GM12878 (cell line): ENCODE measurements around the gene RBMS1. TPM values are rescaled to one million over a fixed set of nuclear protein-coding genes. Genes with fewer than 3 reads are reported as not detected.

Experiments used
- ATAC-seq: fragments of 200-7000 bp; cut with Tn5 transposase; 3 replicates; pipeline ENCODE4 v1.9.1; 2020; ENCODE audit warnings: mild to moderate bottlenecking, moderate library complexity
- BruUV-seq: library from RNA; stranded (reverse); fragments of 400-500 nt; replicated peaks from 2 replicates; lab custom pipeline; 2021; lab: Mats Ljungman, UMichigan
- CTCF ChIA-PET: fragments of 300-600 bp; sonication (Branson Sonifier 250); formaldehyde crosslinking; extraction: SDS; loops from one replicate; lab custom pipeline; 2021; ENCODE audit warnings: inconsistent platforms; lab: Yijun Ruan, JAX
- POLR2A ChIA-PET: fragments of 350-600 bp; formaldehyde crosslinking; extraction: SDS; loops from one replicate; lab custom pipeline; 2021; ENCODE audit warnings: inconsistent platforms; lab: Charles Lee
- RAD21 ChIA-PET: fragments of 300-600 bp; sonication (Branson Sonifier 250); formaldehyde crosslinking; loops from one replicate; lab custom pipeline; 2023; ENCODE audit warnings: antibody characterized with exemption; ENCODE audit not compliant: unreplicated experiment; lab: Charles Lee
- SMC1A ChIA-PET: fragments of 300-600 bp; sonication (Branson Sonifier 250); formaldehyde crosslinking; loops from one replicate; lab custom pipeline; 2023; ENCODE audit not compliant: unreplicated experiment, uncharacterized antibody; lab: Charles Lee
- DNase-seq: peaks from one replicate; pipeline ENCODE4 v3.0.0-alpha.2; 2011; ENCODE audit warnings: low read depth, low spot score
- FAIRE-seq: peaks from 3 replicates; lab custom pipeline; 2011; peaks lifted over from hg19 to GRCh38; lab: Jason Lieb, UNC
- H2AFZ ChIP-seq: 2 replicates; pipeline ENCODE4 v1.6.0; 2011; ENCODE audit warnings: low read depth, low read length, control low read depth; ENCODE audit not compliant: control insufficient read depth
- H3K27ac ChIP-seq: 2 replicates; pipeline ENCODE4 v1.5.1; 2011; ENCODE audit warnings: control low read depth; ENCODE audit not compliant: control insufficient read depth, insufficient read depth
- H3K27me3 ChIP-seq, 2 experiments: replicated peaks in 1 of 2; 2 replicates each; pipeline versions ENCODE4 v1.6.0 to v1.6.1; 2011; ENCODE audit warnings: low read length in 1 of 2; ENCODE audit not compliant: control insufficient read depth in 2 of 2, insufficient read depth in 2 of 2
- H3K36me3 ChIP-seq, 2 experiments: 2 replicates each; pipeline ENCODE4 v1.5.1; 2011; ENCODE audit warnings: low read length in 1 of 2; ENCODE audit not compliant: control insufficient read depth in 2 of 2, insufficient read depth in 2 of 2
- H3K4me1 ChIP-seq: 2 replicates; pipeline ENCODE4 v1.6.1; 2011; ENCODE audit warnings: mild to moderate bottlenecking, low read length, moderate library complexity, mixed read lengths; ENCODE audit not compliant: control insufficient read depth, insufficient read depth
- H3K4me2 ChIP-seq: 2 replicates; pipeline ENCODE4 v1.6.0; 2011; ENCODE audit warnings: control low read depth; ENCODE audit not compliant: control insufficient read depth, insufficient read depth
- H3K4me3 ChIP-seq: fragments of 200-600 bp; sonication (generic); 2 replicates; pipeline ENCODE4 v1.5.1; 2016
- H3K79me2 ChIP-seq: 2 replicates; pipeline ENCODE4 v1.6.0; 2011; ENCODE audit warnings: low read length; ENCODE audit not compliant: control insufficient read depth, insufficient read depth
- H3K9ac ChIP-seq: 2 replicates; pipeline ENCODE4 v1.8.0; 2011; ENCODE audit warnings: low read length, control low read depth, mixed read lengths; ENCODE audit not compliant: control insufficient read depth, insufficient read depth
- H3K9me3 ChIP-seq: replicated peaks from 3 replicates; pipeline ENCODE4 v1.5.1; 2011; ENCODE audit warnings: mild to moderate bottlenecking, low read length; ENCODE audit not compliant: control insufficient read depth, insufficient read depth
- H4K20me1 ChIP-seq: 2 replicates; pipeline ENCODE4 v1.6.0; 2011; ENCODE audit not compliant: control insufficient read depth, insufficient read depth
- CBX5 ChIP-seq: sonication (generic); IDR thresholded peaks from 2 replicates; pipeline ENCODE4 v1.6.1; 2016; ENCODE audit warnings: low read depth, moderate library complexity, mild to moderate bottlenecking, inconsistent platforms
- CHD4 ChIP-seq: fragments of 200-600 bp; sonication (generic); IDR thresholded peaks from 2 replicates; pipeline ENCODE4 v1.6.1; 2016; ENCODE audit warnings: mild to moderate bottlenecking
- HCFC1 ChIP-seq: fragments of 150-350 bp; IDR thresholded peaks from 2 replicates; pipeline ENCODE4 v1.6.1; 2014; ENCODE audit warnings: low read length
- MEF2A ChIP-seq: IDR thresholded peaks from 2 replicates; pipeline ENCODE4 v1.6.1; 2011; ENCODE audit warnings: low read depth, mild to moderate bottlenecking, low read length, moderate library complexity; ENCODE audit not compliant: insufficient read depth
- PAX5 ChIP-seq: IDR thresholded peaks from 2 replicates; pipeline ENCODE4 v1.6.1; 2011; ENCODE audit warnings: low read depth, low read length, borderline replicate concordance
- POLR2A ChIP-seq: IDR thresholded peaks from 2 replicates; pipeline ENCODE4 v1.6.1; 2011; ENCODE audit warnings: low read depth, mild to moderate bottlenecking, low read length
- STAT3 ChIP-seq: IDR thresholded peaks from 2 replicates; pipeline ENCODE4 v1.6.1; 2011; ENCODE audit warnings: low read depth, low read length, improper control_type of control experiment
- WGBS: methylation state at CpG from one replicate; pipeline ENCODE4 v1.1.6; 2016; ENCODE audit warnings: low lambda C conversion rate; ENCODE audit not compliant: insufficient replicate concordance, insufficient coverage; ENCODE audit errors: missing lambda C conversion rate; 5-methylcytosine and 5-hydroxymethylcytosine counted together
- in situ Hi-C: fragments of 300-500 bp; cut with MboI; formaldehyde crosslinking; loops from 9 replicates; pipeline ENCODE4 v1.14.3; 2018; ENCODE audit warnings: mixed read lengths
- intact Hi-C: fragments of 100-400 bp; cut with micrococcal nuclease; formaldehyde crosslinking; loops from one replicate; pipeline ENCODE4 v1.14.2; 2022; ENCODE audit not compliant: unreplicated experiment
- polyA plus RNA-seq, 11 experiments: library from polyadenylated mRNA; depleted of rRNA in 4 of 11; unstranded in 6 of 11; stranded (reverse) in 5 of 11; fragments of >200 nt; fragmentation: Nextera tagmentation in 4 of 11; fragmentation: Illumina TruSeq in 1 of 11; extraction: Ambion mirVana in 4 of 11; extraction: Trizol in 1 of 11; gene quantifications; 1 replicate in 1 of 11; 2 replicates in 10 of 11; pipeline versions ENCODE4 v1.2.1 to v1.2.3, GENCODE V29; 2011 to 2016; ENCODE audit warnings: inconsistent platforms in 2 of 11, missing spikeins in 2 of 11, low read depth in 1 of 11
- total RNA-seq, 4 experiments: library from RNA; depleted of rRNA in 3 of 4; stranded (reverse); fragments of >200 nt in 3 of 4; fragmentation: Illumina TruSeq in 1 of 4; extraction: Trizol in 1 of 4; gene quantifications; 2 replicates each; pipeline versions ENCODE4 v1.2.1 to v1.2.3, GENCODE V29; 2013 to 2021
- TF ChIP-seq, protein P1 (sequence below): IDR thresholded peaks from 2 replicates; pipeline ENCODE4 v1.6.1; 2011; ENCODE audit warnings: borderline replicate concordance, low read depth, mild to moderate bottlenecking, moderate library complexity, mixed read lengths, low read length; ENCODE audit not compliant: insufficient read depth; ENCODE audit errors: extremely low read length
- TF ChIP-seq, protein P2 (sequence below): fragments of 450-650 bp; IDR thresholded peaks from 2 replicates; pipeline ENCODE4 v1.6.1; 2017; ENCODE audit warnings: mild to moderate bottlenecking, moderate library complexity
- TF ChIP-seq, protein P3 (sequence below): fragments of 450-650 bp; IDR thresholded peaks from 2 replicates; pipeline ENCODE4 v1.6.1; 2017; ENCODE audit warnings: mild to moderate bottlenecking, moderate library complexity

RBMS1 gene
- total and polyA plus RNA-seq, 10 of the 15 experiments (the other 5 are each of a cell fraction or from before 2014, with no cell fraction given), result 0.04 to 0.31 (median 0.17) TPM; not detected in 1

DNA sequence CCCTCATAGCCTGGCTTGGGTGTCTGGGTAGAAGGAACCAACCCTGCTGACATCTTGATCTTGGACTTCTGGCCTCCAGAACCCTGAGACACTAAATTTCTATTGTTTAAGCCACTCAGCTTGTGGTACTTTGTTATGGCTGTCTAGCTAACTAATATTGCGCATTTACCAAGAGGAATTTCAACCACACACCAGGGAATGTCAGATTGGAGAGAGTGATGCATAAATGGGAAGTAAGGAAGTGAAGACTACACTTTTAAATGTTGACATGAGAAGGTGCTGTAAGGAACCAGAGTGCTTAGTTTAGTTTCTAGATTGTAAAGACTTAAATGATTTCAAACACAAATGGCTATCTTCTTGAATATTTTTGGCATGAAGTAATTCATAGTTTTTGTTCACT is 194.6 kb downstream of the RBMS1 start (continued):
- TF ChIP-seq, protein P1, sequence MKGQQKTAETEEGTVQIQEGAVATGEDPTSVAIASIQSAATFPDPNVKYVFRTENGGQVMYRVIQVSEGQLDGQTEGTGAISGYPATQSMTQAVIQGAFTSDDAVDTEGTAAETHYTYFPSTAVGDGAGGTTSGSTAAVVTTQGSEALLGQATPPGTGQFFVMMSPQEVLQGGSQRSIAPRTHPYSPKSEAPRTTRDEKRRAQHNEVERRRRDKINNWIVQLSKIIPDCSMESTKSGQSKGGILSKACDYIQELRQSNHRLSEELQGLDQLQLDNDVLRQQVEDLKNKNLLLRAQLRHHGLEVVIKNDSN, result no peak

DNA sequence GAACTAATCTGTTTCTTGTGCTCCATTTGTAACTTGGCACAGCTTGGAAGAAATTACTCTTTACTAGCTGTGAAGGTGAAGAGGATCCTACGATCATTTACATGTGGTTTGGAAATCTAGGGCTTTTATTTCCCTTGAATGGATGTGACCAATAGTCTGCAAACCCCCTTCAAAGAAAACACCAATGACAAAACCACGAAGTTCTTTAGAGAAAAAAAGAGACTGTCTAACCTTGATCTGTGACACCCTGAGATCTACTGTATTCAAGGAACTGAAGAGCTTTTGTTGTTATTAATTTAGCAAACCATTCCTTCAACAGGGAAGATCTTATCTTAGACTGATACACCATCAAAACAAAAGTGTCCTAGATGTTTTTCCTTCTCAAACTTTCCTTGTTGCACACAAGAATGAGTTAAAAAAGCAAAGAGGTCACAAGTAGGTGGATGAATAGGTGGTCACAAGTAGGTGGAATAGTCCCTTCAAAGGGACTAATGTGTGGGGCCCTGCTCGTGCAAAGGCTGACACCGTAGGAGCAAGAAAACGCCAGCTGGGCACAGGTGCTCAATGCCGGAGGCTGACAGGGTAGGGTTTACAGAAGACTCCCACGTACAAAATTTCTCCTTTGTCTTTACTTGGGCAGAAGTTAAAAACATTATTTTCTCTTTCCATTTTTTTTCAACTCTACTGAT is 197.9 kb downstream of the RBMS1 start:
- Histone ChIP-seq H3K4me3 (no peak overlapping the region), H2AFZ (no peak overlapping the region), H3K9me3 (no peaks in the 10 kb centered on the region), H3K36me3 (no peaks in the 10 kb centered on the region), H4K20me1 (no peaks in the 10 kb centered on the region), H3K4me1 (no peaks in the 10 kb centered on the region), H3K79me2 (no peaks in the 10 kb centered on the region), H3K27ac (no peak overlapping the region), H3K9ac (no peak overlapping the region), H3K4me2 (no peak overlapping the region), H3K27me3 (no peaks in the 10 kb centered on the region; a peak in 2 of 4 replicates)
- no TSS peak for BruUV-seq
- DNase-seq, result no peak
- ChIA-PET CTCF (interaction anchor here (0.6 to 1.2 kb wide), 3 partner anchors 7 to 1339 kb away, joined by 3 to 4 read pairs (median 3); no protein-coding TSS in a partner anchor), SMC1A (no interaction called here), RAD21 (no interaction called here), POLR2A (no interaction called here)
- no peak for ATAC-seq
- no peak for FAIRE-seq
- in situ Hi-C loops (no loop called here), intact Hi-C loops (no loop called here)
- 38% methylated on average over 7 of the region's 7 CpGs for WGBS
- TF ChIP-seq MEF2A (no peak), CHD4 (no peak), CBX5 (no peak), STAT3 (no peak), POLR2A (no peak), PAX5 (no peak), HCFC1 (no peak)
- TF ChIP-seq, protein P2, sequence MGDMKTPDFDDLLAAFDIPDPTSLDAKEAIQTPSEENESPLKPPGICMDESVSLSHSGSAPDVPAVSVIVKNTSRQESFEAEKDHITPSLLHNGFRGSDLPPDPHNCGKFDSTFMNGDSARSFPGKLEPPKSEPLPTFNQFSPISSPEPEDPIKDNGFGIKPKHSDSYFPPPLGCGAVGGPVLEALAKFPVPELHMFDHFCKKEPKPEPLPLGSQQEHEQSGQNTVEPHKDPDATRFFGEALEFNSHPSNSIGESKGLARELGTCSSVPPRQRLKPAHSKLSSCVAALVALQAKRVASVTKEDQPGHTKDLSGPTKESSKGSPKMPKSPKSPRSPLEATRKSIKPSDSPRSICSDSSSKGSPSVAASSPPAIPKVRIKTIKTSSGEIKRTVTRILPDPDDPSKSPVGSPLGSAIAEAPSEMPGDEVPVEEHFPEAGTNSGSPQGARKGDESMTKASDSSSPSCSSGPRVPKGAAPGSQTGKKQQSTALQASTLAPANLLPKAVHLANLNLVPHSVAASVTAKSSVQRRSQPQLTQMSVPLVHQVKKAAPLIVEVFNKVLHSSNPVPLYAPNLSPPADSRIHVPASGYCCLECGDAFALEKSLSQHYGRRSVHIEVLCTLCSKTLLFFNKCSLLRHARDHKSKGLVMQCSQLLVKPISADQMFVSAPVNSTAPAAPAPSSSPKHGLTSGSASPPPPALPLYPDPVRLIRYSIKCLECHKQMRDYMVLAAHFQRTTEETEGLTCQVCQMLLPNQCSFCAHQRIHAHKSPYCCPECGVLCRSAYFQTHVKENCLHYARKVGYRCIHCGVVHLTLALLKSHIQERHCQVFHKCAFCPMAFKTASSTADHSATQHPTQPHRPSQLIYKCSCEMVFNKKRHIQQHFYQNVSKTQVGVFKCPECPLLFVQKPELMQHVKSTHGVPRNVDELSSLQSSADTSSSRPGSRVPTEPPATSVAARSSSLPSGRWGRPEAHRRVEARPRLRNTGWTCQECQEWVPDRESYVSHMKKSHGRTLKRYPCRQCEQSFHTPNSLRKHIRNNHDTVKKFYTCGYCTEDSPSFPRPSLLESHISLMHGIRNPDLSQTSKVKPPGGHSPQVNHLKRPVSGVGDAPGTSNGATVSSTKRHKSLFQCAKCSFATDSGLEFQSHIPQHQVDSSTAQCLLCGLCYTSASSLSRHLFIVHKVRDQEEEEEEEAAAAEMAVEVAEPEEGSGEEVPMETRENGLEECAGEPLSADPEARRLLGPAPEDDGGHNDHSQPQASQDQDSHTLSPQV, result no peak
- TF ChIP-seq, protein P3, sequence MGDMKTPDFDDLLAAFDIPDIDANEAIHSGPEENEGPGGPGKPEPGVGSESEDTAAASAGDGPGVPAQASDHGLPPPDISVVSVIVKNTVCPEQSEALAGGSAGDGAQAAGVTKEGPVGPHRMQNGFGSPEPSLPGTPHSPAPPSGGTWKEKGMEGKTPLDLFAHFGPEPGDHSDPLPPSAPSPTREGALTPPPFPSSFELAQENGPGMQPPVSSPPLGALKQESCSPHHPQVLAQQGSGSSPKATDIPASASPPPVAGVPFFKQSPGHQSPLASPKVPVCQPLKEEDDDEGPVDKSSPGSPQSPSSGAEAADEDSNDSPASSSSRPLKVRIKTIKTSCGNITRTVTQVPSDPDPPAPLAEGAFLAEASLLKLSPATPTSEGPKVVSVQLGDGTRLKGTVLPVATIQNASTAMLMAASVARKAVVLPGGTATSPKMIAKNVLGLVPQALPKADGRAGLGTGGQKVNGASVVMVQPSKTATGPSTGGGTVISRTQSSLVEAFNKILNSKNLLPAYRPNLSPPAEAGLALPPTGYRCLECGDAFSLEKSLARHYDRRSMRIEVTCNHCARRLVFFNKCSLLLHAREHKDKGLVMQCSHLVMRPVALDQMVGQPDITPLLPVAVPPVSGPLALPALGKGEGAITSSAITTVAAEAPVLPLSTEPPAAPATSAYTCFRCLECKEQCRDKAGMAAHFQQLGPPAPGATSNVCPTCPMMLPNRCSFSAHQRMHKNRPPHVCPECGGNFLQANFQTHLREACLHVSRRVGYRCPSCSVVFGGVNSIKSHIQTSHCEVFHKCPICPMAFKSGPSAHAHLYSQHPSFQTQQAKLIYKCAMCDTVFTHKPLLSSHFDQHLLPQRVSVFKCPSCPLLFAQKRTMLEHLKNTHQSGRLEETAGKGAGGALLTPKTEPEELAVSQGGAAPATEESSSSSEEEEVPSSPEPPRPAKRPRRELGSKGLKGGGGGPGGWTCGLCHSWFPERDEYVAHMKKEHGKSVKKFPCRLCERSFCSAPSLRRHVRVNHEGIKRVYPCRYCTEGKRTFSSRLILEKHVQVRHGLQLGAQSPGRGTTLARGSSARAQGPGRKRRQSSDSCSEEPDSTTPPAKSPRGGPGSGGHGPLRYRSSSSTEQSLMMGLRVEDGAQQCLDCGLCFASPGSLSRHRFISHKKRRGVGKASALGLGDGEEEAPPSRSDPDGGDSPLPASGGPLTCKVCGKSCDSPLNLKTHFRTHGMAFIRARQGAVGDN, result no peak
